ENCODE data around the gene S100A8.
A peak's percentile ranks its signal among the peaks of the same experiment; 100 is the strongest.
"Not testable (repeated sequence)": the region's sequence is repeated elsewhere in the genome, so short reads cannot be mapped to it uniquely, and the experiment has no call there.

The S100A8 gene

DNA sequence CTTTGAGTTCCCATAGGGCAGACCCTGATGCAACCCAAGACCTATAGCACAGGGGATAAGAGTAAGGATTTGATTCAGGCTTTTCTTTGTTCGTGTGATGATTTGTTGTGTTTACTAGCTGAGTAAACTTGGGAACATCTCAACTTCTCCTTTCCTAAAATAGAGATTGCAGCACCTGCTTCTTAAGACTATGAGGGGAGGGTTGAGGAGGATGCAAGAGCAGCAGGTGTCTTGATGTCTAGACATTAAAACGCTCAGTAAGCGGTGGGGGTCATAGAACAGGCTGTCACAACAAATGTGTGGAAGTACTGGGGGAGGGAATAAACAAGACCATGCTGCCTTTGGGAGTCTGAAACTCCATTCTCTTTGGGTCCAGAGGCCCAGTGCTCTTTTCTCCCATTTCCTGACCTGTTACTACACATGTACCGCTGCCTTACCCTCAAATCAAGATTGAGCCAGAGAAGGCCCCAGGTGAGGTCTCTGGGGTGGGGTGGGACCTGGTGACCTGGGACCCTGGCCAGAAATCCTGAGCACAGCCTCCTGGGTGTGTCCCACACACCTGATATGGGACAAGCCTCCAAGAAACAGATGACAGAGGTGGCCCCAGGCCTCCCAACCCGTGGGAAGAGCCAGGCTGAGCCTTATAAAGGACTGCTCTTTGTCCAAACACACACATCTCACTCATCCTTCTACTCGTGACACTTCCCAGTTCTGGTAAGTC, 25.1 kb upstream of the S100A8 start, which contains the start of gene S100A7A:
S100A7A (plus strand) TSS at position 671 of the 721 bp plus-strand sequence. CDS start 1,563 bp downstream, outside the sequence.
- DNase-seq = no peak

- not testable (repeated sequence) for DNase-seq
Observed at GRCh38 chr1:153413961-153414360, 23.1 kb upstream of the S100A8 start.

DNA sequence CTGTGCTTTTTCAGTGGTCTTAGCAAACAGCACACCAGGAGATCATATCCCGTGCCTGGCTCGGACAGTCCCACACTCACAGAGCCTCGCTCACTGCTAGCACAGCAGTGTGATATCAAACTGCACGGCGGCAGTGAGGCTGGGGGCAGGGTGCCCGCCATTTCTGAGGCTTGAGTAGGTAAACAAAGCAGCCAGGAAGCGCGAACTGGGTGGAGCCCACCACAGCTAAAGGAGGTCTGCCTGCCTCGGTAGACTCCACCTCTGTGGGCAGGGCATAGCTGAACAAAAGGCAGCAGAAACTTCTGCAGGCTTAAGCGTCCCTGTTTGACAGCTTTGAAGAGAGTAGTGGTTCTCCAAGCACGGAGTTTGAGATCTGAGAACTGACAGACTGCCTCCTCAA, 16.4 kb upstream of the S100A8 start:
- peak in 1 of 2 donors; percentile 9 for DNase-seq

DNA sequence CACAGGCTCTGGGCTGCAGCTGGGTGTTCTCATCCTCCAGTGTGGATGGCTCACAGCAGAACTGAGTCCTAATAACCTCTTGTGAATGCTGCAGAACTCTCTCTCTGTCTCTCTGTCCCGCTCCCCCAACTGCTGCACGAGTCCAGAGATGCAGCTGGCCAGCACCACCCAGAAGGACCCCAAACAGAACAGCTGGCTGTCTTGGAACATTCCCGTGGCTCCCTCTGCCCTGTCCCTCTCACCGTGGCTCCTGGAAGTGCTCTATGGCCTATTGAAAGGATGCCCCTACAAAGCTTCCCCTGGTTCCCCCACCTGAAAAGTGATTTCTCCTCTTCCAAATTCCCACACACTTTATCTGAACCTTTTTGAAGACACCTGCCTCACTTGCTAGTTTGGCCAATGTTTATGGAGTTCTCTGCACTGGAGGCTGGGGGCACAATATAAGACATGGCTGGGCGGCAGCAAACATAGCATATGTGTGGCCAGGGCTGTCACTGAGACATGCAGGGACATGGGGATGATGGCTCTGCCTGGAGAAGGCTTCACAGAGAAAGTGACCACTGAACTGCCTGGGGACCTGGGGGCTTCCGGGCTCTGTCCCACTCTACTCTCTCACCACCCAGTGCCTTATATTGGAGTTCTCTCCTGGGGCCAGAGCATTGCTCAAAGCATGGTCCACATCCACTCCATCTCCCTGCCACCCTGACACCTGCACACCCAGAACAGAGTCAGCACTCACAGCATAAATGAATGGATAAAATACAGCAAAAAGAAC, 15.1 kb upstream of the S100A8 start:
- not testable (repeated sequence) for DNase-seq

DNA sequence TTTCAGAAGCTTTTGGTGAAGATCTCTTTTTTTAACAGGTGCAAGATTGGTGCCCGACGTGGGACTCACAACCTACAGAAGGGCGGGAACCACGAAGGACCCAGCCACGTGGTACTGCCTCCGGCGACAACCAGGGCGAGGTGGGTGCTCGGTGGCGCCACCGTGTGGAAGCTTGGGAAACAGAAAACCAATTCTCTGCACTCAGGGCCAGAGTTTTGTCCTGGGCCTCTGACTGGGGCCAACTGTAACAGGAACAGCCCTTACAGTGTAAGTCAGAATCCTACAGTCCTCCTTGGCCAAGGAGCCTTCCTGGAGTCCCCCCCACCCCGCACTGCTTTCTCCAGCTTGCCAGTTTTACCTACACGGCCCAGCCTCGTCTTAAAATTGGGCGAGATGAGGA, 13.9 kb upstream of the S100A8 start:
- DNase-seq = peak; percentile 54 to 60

DNA sequence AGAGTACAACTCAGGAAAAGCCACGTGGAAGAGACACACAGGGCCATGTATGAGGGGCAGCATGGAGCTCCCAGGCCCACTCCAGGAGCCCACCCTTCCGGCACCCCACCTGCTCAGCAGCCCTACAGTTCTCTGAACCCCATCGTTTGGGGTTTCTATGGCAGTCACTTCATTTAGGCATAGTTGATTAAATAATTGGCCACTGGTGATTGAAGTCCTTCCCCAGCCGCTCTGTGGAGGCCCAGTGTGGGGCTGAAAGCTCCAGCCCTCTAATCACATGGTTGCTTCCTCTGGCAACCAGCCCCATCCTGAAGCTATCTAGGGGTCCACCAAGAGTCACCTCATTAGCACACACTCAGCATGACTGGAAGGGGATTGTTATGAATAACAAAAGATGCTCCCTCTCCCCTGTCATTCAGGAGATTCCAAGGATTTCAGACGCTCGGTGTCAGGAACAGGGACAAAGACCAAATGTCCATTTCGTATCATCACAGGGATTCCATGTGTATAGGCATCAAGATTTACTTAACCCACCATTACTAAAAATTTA, 13.3 kb upstream of the S100A8 start:
- DNase-seq = no peak

DNA sequence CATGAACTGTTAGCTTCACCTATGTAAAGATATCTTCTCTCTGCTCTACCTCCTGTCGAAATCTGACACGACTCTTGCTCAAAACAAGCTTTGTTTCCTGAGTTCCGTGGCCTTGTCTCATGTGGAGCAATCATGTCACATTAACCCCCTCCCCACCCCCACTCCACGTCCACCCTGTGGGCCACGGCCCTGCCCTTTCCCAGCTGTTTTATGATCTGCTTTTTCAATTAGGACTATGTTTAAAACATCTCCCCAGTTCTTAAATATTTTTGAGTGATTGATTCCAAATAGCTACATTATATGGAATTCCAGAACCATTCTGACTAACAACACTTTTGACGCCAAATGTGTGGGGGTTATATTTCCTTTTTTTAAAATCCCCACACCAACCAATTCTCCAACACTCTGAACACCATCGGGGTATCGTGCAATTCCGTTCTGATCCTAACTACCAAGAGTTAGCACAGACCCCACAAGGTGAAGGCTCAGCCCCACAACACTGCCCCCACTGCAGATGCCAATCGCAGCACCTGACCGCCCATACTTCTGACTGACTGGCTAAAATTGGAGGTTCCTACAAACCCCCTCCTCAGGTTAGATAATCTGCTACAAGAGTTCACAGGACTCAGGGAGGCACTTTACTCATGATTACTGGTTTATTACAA, 12.7 kb upstream of the S100A8 start:
- DNase-seq = no peak

DNA sequence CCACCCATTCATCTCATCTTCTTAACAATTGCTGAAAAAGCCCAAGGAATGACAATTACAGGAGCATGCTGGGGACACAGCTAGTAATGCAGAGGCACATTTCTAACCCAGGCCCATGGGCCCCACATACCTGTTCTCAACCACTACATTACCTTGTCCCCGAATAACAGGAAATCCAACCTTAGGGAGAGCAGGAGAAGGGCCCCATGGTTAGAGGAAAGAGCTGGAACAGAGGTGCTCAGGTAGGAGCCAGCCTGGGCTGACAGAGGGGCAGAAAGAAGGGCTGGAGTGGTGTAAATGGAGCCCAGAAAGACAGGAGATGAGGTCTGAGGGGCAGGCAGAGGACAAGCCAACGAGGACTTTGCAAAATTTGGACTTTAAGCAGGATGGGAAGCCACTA, 11.4 kb upstream of the S100A8 start:
- DNase-seq = no peak

GRCh38 chr1:153401461-153401860, 10.6 kb upstream of the S100A8 start:
- DNase-seq = no peak

DNA sequence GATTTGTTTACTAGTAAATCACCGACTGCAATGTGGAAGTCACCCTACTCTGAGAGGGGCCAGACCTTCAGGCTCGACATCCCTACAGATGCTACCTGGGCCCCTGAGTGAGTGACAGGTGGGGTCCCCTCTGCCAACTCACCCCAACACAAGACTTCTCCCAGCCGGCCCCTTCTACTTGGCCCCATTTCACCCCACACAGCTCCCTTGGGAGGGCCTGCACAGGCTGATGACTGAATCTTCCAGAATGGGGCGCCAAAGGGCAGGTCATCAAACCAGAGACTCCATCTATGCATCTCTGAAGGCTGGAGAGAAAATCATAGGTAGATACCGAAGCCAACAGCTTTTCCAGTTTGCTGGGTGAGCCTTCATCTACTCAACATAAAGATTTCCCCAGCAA, 9.4 kb upstream of the S100A8 start:
- no peak for DNase-seq

GRCh38 chr1:153399401-153400055, 8.7 kb upstream of the S100A8 start:
- no peak for DNase-seq

- no peak for DNase-seq
Observed at GRCh38 chr1:153397924-153398651, 7.2 kb upstream of the S100A8 start.

- no peak for DNase-seq
Observed at GRCh38 chr1:153397051-153397923, 6.4 kb upstream of the S100A8 start.

GRCh38 chr1:153396461-153396860, 5.6 kb upstream of the S100A8 start:
- DNase-seq = no peak

DNA sequence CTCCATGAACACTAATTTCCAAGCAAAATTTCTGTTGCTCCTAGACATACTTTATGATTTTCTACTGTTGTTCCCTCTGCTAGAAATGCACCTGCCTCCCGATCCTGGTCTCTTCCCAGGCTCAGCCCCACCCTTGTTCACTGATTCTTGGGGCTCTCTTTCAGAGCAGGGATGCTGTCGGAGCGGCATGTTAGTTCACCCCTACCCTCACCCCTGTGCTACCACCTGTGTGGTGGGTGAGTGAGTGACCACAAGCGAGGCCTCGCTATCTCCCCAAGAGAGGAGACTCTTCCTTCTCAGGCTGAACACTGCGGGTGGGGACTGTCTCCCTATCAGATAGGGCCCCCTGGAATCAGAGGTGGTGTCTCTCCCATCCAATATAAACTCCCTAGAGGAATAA, 4.9 kb upstream of the S100A8 start:
- no peak for DNase-seq

DNA sequence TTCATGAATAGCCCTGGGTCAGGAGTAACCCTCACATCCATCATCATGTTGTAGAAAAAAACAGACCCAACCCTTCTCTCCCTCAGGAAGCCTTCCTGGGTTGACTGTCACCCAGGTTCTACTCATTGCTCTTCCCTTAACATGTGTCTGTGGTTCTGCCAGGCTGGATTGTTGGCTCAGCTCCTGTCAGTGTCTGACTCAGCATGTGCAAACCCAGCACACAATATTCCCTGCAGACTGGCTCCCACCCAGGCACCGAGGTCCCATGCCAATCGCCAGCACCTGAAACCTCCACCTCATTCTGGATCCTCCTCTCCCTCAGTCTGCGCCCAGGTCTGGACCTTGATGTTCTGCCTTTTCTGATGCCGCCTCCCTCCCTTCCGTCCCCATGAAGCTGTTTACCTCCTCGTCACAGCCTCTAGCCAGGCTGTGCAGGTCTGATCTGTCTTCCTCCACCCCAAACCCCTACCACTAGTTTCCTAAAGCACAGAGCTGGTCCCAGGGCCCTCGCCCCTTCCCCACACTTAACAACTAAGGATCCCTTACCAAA, 4.3 kb upstream of the S100A8 start:
- no peak for DNase-seq

DNA sequence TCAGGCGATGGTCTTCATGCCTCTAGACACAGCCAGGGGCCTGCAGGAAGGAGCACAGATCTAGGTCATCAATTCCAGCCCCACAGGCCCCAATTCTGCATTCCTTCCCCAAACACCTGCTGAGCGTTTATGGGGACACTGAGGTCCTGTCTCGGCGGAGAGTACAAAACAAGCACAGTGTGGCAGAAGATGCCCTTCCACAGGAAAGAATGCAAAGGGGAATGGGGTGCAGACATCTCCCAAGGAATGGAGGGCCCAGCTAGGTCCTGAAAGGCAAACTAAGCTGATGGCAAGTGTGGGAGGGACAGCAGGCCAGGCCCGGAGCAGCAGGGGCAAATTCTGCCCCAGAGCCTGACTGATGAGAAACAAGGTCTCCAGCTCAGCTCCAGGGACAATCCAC, 3.5 kb upstream of the S100A8 start:
- DNase-seq = no peak

- no peak for DNase-seq
Observed at GRCh38 chr1:153393926-153394325, 3.1 kb upstream of the S100A8 start.

DNA sequence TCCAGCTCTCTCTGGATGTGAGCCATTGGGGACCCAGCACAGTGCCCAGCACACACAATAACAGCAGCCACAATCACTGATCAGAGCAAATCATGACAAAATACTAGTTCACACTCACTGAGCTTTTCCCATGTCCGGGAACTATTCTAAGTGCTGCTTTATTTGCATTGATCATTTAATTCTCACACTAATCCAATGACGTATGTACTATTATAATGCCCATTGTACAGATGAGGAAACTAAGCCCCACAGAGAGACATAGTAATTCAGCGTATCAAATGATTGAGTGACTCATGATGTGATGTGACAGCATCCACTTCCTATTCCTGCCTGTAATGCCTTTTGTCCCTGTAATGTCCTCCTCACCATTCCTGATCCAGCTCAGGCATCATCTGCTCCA, 1.9 kb upstream of the S100A8 start:
- DNase-seq = no peak

- no peak for DNase-seq
Observed at GRCh38 chr1:153392258-153392657, 1.4 kb upstream of the S100A8 start.

All from CD4-positive, alpha-beta T cell treated with Interleukin-4 for 1 hour (primary cell).